ENCODE data around the gene ENDOV.

Gene ENDOV

DNA sequence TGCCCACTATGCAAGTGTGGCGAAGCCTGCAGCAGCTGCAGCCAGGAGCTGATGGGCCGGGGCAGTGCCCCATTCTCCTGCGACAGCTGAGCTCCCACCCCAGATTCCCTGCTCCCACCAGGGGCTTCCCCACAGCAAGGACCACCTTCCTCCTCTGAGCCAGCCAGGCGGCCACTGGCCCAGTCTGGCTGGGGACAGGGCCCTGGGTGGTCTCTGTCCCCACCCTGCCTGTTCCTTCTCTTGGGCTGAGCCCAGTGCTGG, 67.0 kb downstream of the ENDOV start:
- H3K4me3 ChIP-seq (ENCODE audit: low read length), result no peak overlapping the region
- DNase-seq (ENCODE audit: low read depth), result no peak
- TF ChIP-seq CTCF (IDR thresholded peaks at IDR 0.05; ENCODE audit: insufficient read depth, low read depth, low read length, missing control alignments), result no peak

DNA sequence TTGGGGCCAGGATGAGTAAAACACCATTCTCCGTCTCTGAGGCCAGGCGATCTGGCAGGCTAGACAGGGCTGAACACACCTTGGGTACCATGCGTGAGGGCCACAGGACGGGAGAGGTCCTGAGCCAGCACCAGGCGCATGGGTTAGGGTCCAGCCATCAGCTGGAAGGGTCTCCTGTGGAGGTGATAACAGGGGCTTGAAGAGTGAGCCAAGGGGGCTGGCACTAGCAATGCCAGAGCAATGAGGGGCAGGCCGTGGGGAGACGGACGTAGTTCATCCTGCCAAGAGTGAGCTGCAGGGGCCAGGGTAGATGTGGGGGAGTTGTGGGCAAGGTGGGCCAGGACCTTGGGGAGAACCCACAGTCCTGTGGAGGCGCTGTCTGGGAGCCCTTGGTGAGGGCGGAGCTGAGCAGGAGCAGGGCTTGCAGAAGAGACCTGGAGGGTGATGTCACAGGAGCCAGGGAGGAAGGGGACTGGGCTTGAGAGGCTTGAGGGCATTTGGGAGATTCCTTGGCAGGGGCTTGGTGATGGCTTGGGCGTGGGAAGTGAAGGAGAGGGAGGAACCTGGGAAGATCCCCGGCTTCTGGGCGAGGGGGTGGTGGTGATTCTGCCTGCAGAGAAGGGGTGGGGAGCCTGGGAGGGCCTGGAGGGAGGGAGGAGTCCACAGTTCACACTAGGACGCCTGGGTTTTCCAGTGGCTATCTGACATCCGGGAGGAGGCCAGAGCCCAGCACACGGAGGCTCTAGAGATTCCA, 67.8 kb downstream of the ENDOV start:
- TF ChIP-seq CTCF (IDR thresholded peaks at IDR 0.05; ENCODE audit: insufficient read depth, low read depth, low read length, missing control alignments), result no peak
- DNase-seq (ENCODE audit: low read depth), result no peak
- H3K4me3 ChIP-seq (ENCODE audit: low read length), result no peak overlapping the region

GRCh38 chr17:80485846-80486245, 70.9 kb downstream of the ENDOV start:
- TF ChIP-seq CTCF (IDR thresholded peaks at IDR 0.05; ENCODE audit: insufficient read depth, low read depth, low read length, missing control alignments), result no peak
- DNase-seq (ENCODE audit: low read depth), result no peak
- no peak overlapping the region for H3K4me3 ChIP-seq (ENCODE audit: low read length)

- no peak for TF ChIP-seq CTCF (IDR thresholded peaks at IDR 0.05; ENCODE audit: insufficient read depth, low read depth, low read length, missing control alignments)
- no peak for DNase-seq (ENCODE audit: low read depth)
- no peak overlapping the region for H3K4me3 ChIP-seq (ENCODE audit: low read length)
Observed at GRCh38 chr17:80486692-80487091, 71.7 kb downstream of the ENDOV start.

GRCh38 chr17:80487511-80487910, 72.5 kb downstream of the ENDOV start:
- H3K4me3 ChIP-seq (ENCODE audit: low read length), result no peak overlapping the region
- no peak for TF ChIP-seq CTCF (IDR thresholded peaks at IDR 0.05; ENCODE audit: insufficient read depth, low read depth, low read length, missing control alignments)
- DNase-seq (ENCODE audit: low read depth), result no peak
